MCF 10A (cell line): ENCODE data around the gene CD48. TPM values are rescaled to one million over a fixed set of nuclear protein-coding genes. Genes with fewer than 3 reads are reported as not detected.

Source experiments
- BruUV-seq: library from RNA; stranded (reverse); fragments of 400-500 nt; replicated peaks from 2 replicates; lab custom pipeline; 2021; lab: Mats Ljungman, UMichigan
- CTCF ChIA-PET: fragments of 300-600 bp; sonication (Branson Sonifier 250); formaldehyde crosslinking; extraction: SDS; loops from one replicate; lab custom pipeline; 2021; ENCODE audit warnings: antibody characterized with exemption, inconsistent platforms; lab: Yijun Ruan, JAX
- POLR2A ChIA-PET: fragments of 300-600, 350-650 bp; sonication (Branson Sonifier 250); formaldehyde crosslinking; extraction: SDS; loops from one replicate; lab custom pipeline; 2020; ENCODE audit warnings: antibody characterized with exemption, inconsistent platforms; lab: Yijun Ruan, JAX
- DNase-seq: peaks from one replicate; pipeline ENCODE4 v3.0.0-alpha.2; 2018; ENCODE audit not compliant: unreplicated experiment
- H3K27ac Mint-ChIP-seq: one replicate; pipeline ENCODE4 v1.8.0; 2022; ENCODE audit warnings: mild to moderate bottlenecking, low read depth, mixed read lengths; ENCODE audit not compliant: unreplicated experiment
- H3K27me3 Mint-ChIP-seq: one replicate; pipeline ENCODE4 v1.8.0; 2022; ENCODE audit warnings: mixed read lengths; ENCODE audit not compliant: insufficient read depth, unreplicated experiment
- H3K36me3 Mint-ChIP-seq: one replicate; pipeline ENCODE4 v1.8.0; 2022; ENCODE audit warnings: mild to moderate bottlenecking, moderate library complexity, mixed read lengths; ENCODE audit not compliant: insufficient read depth, unreplicated experiment
- H3K4me1 Mint-ChIP-seq: one replicate; pipeline ENCODE4 v1.8.0; 2022; ENCODE audit warnings: mixed read lengths; ENCODE audit not compliant: insufficient read depth, unreplicated experiment
- H3K4me3 Mint-ChIP-seq: one replicate; pipeline ENCODE4 v1.8.0; 2022; ENCODE audit warnings: mild to moderate bottlenecking, moderate library complexity, mixed read lengths; ENCODE audit not compliant: unreplicated experiment
- H3K9me3 Mint-ChIP-seq: one replicate; pipeline ENCODE4 v1.8.0; 2022; ENCODE audit warnings: mixed read lengths; ENCODE audit not compliant: unreplicated experiment
- CTCF ChIP-seq: fragments of 200-600 bp; IDR thresholded peaks from one replicate; pipeline ENCODE4 v1.8.0; 2022; ENCODE audit warnings: antibody characterized with exemption, mild to moderate bottlenecking; ENCODE audit not compliant: unreplicated experiment
- intact Hi-C: fragments of 100-400 bp; cut with micrococcal nuclease; formaldehyde crosslinking; loops from 2 replicates; pipeline ENCODE4 v1.14.1; 2022
- total RNA-seq: library from RNA; stranded (reverse); gene quantifications from 2 replicates; pipeline ENCODE4 v1.2.3, GENCODE V29; 2022

Gene CD48
- total RNA-seq, 1 experiment from 2014 or later = not detected

- intact Hi-C loops = no loop called here
- Mint-ChIP-seq H3K36me3 (no peaks in the 10 kb centered on the region), H3K27me3 (no peaks in the 10 kb centered on the region), H3K9me3 (no peaks in the 10 kb centered on the region), H3K27ac (no peak overlapping the region), H3K4me3 (no peak overlapping the region), H3K4me1 (no peaks in the 10 kb centered on the region)
- no peak for TF ChIP-seq CTCF
- DNase-seq = no peak
- CTCF ChIA-PET = interaction anchor here (0.6 to 0.7 kb wide), 2 partner anchors 141 to 319 kb away, joined by 3 to 4 read pairs; no protein-coding TSS in a partner anchor
- no TSS peak for BruUV-seq
- POLR2A ChIA-PET = no interaction called here
Measured at GRCh38 chr1:160636076-160636475, 75.5 kb downstream of the CD48 start.

- ChIA-PET CTCF (interaction anchor here (0.6 kb wide), 1 partner anchor 142 kb away, joined by 3 read pairs; no protein-coding TSS in a partner anchor), POLR2A (no interaction called here)
- H3K9me3 Mint-ChIP-seq = no peaks in the 10 kb centered on the region
- TF ChIP-seq CTCF = no peak
- no peak overlapping the region for H3K27ac Mint-ChIP-seq
- no peaks in the 10 kb centered on the region for H3K27me3 Mint-ChIP-seq
- DNase-seq = no peak
- H3K36me3 Mint-ChIP-seq = no peaks in the 10 kb centered on the region
- H3K4me1 Mint-ChIP-seq = no peaks in the 10 kb centered on the region
- intact Hi-C loops = no loop called here
- BruUV-seq = no TSS peak
- H3K4me3 Mint-ChIP-seq = no peak overlapping the region
Measured at GRCh38 chr1:160634543-160635491, 76.8 kb downstream of the CD48 start.

GRCh38 chr1:160633330-160633903 lies 78.2 kb downstream of the CD48 start:
- no peaks in the 10 kb centered on the region for H3K4me1 Mint-ChIP-seq
- intact Hi-C loops = no loop called here
- no peak for TF ChIP-seq CTCF
- no peaks in the 10 kb centered on the region for H3K9me3 Mint-ChIP-seq
- DNase-seq = no peak
- H3K27me3 Mint-ChIP-seq = no peaks in the 10 kb centered on the region
- H3K36me3 Mint-ChIP-seq = no peaks in the 10 kb centered on the region
- no TSS peak for BruUV-seq
- no peak overlapping the region for H3K27ac Mint-ChIP-seq
- ChIA-PET POLR2A (interaction anchor here (1.0 kb wide), 1 partner anchor 24 kb away, joined by 3 read pairs; no protein-coding TSS in a partner anchor), CTCF (no interaction called here)
- no peak overlapping the region for H3K4me3 Mint-ChIP-seq

GRCh38 chr1:160631983-160632625 lies 79.5 kb downstream of the CD48 start:
- intact Hi-C loops = no loop called here
- Mint-ChIP-seq H3K27ac (no peak overlapping the region), H3K4me1 (no peaks in the 10 kb centered on the region), H3K9me3 (no peaks in the 10 kb centered on the region), H3K4me3 (no peak overlapping the region), H3K36me3 (no peaks in the 10 kb centered on the region), H3K27me3 (peaks cover 2% of the 10 kb centered on the region)
- CTCF ChIA-PET = interaction anchor here (0.6 to 1.0 kb wide), 4 partner anchors 43 to 659 kb away, joined by 3 to 4 read pairs (median 3); no protein-coding TSS in a partner anchor
- DNase-seq = no peak
- no TSS peak for BruUV-seq
- no peak for TF ChIP-seq CTCF
- POLR2A ChIA-PET = interaction anchor here (1.0 kb wide), 1 partner anchor 26 kb away, joined by 3 read pairs; no protein-coding TSS in a partner anchor
